NCI-H774 (cell line): ENCODE measurements around the gene NRXN3.
A peak's percentile ranks its signal among the peaks of the same experiment; 100 is the strongest.

Experiments used
- DNase-seq: peaks from one replicate; lab custom pipeline; 2025; lab: John Stamatoyannopoulos, UW

NRXN3 gene

DNA sequence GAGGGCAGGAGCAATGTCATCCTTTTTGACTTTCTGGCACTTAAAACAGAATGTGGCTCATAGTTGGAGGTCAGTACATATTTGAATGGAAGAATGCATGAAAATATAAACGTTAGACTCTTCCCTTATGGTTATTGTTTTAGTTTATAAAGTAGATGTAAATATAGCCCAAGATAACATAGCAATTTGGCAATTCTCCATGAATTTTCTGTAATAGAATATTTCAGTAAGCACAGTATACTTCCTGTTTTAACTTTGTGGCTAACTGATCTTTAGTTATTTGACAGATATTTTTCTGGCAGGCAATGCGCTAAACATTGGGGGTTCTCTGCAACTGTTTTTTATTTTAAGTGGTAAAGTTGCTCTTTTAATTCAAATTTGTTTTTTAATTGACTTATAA, 763.0 kb downstream of the NRXN3 start:
- no peak for DNase-seq

DNA sequence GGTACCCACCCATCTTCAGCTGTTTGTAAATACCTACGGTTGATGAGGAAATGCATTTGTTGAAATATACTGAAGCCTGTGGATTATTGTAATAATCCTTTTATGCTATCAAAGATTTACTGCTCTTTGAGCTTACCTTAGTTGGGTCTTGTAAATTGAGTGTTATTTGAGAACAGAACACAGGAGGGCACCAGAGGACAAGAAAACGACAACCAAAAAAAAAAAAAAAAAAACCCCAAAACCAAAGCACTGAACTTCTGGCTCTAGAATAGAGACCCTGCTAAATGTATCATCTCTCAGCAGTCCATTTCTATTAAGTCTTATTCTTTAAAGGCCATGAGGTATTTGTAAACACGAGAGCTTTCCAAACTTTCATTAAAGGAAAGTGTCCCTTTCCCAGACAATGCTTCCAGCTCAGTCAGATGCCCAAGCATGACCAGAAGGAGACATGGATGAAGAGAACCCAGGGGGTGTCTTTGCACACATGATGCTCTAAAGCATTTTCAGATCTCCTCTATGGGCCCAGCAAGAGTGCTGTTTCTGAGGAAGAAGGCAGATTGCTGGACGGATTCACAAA, 763.9 kb downstream of the NRXN3 start:
- no peak for DNase-seq

DNA sequence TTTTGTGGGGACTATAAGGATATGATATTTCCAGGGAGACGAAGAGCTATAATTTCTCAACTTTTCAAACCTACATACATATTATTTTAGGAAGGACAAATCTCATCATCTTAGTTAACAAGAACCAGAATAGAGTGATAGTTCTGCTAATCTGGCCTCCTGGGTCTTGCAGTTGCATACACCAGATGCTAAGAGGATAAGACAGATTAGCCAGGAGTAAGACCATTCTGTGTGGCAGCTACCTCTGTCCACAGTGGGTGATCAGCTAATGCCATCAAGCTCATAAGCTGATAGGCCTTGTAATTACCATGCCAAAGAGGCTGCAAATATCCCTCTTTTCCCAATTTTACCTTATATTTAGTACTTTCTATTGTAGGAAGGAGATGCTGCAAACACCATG, 776.8 kb downstream of the NRXN3 start:
- DNase-seq, result no peak

DNA sequence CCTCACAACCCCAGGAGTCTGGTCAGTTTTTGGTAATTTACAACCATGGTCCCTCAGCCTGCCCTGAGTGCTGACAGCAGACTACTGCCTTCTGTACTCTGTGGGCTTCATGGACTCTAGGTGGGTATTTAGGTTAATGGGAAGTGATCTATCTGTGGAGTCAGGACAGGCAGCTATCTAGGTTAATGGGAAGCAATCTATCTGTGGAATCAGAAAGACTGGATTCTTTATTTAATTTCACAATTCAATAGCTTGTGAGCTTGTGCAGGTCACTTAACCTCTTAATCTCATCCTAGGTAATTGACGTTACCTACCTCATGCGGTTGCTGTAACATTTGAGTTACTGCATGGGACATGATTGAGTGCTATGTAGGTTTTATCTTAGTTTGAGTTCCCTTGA, 777.5 kb downstream of the NRXN3 start:
- DNase-seq, result no peak

DNA sequence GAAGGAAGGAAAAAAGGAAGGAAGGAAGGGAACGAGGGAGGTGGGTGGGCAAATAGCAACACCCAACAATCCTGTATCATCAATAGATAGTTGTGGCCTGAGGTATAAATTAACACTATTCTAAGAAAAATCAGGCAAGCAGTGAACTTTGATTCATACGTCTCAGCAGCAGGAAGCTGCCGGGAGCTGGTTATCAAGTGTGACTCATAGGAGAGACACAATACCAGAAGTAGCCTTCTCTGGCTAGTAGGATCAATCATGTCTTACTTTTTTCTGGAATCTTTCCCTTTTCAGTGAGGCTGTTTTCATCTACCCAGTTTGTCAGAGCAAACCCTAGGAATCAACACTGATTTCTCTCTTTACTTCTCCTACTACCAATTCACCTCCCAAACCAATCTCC, 780.5 kb downstream of the NRXN3 start:
- DNase-seq, result no peak

DNA sequence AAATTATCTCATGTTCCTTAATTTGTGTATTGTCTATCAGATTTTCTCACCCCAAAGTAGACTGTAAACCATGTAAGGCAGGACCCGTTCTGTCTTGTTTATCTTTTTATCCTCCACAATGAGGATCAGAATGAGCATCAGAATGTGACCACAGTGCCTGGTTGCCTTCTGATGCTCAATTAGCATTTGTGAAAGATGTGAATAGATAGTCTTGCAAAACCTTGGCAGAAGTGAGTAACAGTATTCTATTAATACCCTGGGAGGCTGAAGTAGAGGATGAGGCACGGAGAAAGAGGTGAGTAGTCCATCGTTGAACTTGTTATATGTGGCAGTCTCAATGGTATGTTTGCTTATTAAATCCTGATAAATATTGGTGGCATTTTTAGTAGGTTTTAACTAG, 781.4 kb downstream of the NRXN3 start:
- no peak for DNase-seq

DNA sequence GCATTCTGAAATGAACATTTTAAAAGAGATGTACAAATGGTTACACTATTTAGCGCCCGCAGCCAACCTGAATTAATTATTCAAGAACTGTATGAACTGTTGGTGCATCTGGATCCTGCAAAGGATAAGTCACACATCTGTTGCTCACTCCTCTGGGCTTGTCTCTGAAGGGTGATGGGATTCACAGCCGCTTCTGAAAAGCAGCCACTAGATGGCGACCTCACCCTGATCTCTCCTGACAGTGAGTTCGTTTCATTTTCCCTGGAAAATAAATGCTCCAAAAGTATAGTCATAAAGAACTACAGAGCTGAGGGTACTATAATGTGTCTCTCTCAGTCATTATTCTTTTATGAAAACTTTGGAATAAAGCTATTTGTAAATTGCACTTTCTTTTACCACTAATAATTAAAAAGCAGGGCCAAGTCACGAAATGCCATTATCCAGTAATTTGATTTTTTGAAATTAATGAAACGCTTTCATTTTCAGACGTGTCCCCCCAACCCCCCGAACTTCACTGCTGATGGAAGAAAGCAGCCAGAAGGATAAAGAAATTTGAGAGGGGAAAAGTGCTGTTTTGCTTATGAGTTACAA, 789.6 kb downstream of the NRXN3 start:
- DNase-seq, result peak; percentile 7

DNA sequence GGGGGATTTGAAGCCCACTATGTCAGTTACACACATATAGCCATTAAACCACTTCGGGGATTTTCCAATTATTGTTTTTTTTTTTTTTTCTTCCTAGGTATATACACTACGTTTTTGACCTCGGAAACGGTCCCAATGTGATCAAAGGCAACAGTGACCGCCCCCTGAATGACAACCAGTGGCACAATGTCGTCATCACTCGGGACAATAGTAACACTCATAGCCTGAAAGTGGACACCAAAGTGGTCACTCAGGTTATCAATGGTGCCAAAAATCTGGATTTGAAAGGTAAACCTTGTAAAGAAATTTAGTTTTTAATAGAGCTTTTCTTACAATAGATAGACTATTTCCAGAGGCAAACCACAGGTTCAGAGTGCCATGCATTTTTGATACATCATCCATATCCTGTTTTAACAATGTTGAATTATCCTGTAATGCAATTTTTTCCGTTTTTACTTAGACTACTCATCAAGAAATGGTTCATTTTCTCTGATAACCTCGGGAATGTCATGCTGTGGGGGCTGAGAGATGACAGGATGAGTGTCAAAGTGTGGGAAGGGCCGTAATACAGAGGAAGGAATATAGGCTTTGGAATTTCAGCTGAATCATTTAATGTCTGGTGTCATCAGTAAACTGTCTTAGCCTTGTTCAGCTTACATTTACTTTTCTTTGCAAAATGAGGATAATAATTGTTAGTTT, 797.1 kb downstream of the NRXN3 start:
- DNase-seq, result no peak

DNA sequence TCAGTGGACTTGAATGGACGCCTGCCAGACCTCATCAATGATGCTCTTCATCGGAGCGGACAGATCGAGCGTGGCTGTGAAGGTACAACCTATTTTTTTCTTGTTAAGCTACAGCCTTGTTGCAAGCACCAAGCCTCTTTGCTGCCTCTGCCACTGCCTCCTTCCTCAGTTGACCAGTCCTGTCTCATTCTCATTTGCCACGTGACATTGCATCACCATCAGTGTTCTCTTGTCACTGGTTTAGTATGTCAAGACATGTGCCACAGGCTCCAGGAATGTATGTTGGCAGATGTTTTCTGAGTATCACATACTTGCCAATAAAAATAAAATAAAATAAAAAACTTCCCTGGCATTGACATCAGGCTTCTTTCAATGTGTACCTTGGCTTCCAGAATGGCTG, 798.1 kb downstream of the NRXN3 start:
- DNase-seq, result no peak

DNA sequence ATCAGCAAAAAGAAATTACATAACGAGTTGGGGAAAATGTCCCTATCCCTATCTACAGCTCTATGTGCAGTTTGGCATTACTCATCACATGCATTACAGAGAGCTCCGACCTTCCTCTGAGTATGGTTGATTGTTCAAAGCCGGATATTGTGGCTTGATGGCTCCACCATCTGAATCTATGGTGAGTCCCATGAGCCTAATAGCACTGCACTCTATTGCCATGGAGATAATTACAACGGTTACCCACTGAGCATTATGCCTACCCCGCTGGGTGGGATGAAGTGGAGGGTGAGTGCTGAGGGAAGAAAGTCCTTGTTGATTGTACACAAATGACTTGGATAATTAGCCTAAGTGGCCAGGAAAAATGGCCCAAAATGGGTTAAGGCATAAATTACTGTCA, 800.5 kb downstream of the NRXN3 start:
- DNase-seq, result peak; percentile 59

DNA sequence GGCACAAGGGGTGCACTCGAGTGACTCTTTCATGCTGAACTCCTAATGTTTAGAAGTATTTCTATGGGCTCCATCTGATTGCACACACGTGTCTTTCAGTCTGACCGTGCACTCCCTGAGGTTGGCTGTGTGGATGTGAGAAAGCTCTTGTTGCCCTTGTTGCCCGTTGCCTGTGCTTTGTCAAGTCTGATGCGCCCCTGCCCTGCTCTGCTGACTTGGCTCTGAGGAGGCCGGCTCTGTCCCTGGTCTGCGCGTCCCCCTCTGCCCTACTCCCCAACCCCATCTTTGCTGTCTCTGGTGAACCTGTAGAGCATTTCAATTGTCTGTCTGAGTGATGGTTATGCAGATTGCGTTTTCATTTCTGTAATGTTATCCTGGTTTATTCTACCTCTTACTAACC, 802.3 kb downstream of the NRXN3 start:
- no peak for DNase-seq

DNA sequence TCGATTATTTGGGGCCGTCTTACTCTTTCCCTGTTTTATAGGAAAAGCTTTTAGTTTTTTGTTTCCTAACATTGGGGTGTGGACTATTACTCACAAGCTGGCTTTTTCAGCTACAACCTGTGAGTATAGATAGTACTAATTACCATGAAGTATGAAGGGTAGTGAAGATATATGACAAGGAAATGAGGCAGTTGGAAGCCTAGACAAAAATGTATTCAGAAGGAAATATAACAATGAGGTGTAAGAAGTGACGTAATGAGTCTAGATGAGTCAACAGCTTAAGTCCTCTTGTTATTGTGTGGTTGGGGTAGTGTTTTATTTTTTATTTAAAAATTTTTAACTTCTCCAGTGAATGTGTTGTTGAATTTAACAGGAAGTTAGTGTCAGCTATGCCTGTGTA, 804.5 kb downstream of the NRXN3 start:
- no peak for DNase-seq

DNA sequence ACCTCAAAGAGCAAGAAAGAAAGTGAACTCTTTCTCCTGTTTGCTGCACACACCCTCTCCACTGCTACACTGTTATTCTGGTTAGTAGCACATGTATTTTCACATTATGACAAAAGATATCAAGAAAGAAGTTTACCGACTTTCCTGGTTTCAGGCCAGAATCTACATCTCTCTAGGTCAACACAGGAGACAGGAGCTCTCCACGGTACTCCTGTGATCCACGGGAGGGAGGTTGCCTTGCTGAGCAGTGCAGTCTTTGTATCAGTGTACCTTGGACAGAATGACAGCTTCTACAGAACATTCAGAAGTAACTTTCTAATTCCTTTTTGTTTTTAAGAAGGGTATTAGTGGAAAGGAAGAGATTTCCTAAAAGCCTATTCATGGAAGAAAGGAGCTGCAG, 805.6 kb downstream of the NRXN3 start:
- DNase-seq, result no peak

DNA sequence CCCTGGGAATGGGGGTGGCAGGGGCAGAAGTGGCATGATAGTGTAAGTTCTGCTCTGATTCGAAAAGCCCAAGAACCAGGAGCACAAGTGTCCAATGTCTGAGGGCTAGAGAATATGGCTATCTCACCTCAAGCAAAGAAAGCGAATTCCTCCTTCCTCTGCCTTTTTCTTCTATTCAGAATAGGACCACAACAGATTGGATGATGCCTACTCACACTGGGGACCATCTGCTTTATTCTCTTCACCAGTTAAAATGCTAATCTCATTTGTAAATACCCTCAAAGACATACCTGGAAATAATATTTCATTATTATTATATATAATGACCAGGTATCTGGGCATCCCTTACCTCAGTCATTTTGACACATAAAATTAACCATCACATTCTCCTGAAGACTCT, 808.7 kb downstream of the NRXN3 start:
- DNase-seq, result no peak

DNA sequence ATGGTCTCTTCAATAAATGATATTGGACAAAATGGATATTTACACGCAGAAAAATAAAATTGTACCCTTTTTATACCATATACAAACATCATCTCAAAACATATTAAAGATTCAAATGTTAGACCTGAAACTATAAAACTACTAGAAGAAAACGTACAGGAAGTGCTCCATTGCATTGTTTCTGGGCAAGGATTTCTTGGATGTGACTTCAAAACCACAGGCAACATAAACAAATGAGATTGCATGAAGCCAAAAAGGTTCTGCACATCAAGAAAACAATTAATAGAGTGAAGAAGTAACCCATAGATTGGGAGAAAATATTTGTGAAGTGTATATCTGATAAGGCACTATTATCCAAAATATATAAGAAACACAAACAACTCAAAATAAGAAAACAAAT, 812.4 kb downstream of the NRXN3 start:
- no peak for DNase-seq

DNA sequence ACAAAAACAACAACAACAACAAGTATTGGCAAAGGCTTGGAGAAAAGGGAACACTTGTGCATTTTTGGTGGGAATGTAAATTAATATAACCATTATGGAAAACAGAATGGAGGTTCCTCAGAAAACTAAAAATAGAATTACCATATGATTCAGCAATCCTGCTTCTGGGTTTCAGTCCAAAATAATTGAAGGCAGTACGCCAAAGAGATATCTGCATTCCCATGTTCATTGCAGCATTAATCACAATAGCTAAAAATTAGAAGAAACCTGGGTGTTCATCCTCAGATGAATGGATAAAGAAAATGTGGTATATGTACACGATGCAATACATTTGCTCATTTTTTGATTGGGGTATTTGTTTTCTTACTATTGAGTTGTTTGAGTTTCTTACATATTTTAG, 813.0 kb downstream of the NRXN3 start:
- no peak for DNase-seq

DNA sequence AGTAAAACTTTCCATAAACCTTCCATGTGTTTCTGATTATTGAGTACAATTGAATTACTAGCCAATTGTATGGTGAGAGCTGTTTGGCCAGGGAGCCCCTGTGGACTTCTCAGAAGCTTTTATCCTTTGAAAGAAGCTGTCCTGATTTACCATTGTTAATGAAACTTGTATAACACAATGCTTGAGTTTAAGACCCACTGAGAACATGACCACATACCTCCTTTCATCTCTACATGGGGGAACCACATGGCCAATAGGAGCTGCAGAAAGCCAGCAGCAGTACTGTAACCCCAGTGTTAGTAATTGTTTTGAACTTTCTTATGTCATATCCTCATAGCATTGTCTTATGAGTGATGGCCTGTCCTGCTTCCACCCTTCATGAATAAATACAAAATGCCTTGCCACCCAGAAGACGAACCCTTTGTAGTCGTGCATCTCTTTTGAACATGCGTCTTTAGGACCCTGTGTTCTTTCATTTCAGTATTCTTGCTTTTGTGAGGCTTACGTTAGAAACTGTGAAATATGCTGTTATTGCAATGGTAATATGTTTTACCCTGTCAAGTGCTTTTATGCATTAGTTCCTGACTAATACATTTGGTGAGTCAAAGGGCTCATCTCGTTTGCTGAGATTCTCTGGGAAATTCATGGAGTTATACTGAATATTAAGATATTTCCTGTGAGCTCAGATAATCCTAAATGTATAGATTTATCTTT, 815.7 kb downstream of the NRXN3 start:
- DNase-seq, result no peak

DNA sequence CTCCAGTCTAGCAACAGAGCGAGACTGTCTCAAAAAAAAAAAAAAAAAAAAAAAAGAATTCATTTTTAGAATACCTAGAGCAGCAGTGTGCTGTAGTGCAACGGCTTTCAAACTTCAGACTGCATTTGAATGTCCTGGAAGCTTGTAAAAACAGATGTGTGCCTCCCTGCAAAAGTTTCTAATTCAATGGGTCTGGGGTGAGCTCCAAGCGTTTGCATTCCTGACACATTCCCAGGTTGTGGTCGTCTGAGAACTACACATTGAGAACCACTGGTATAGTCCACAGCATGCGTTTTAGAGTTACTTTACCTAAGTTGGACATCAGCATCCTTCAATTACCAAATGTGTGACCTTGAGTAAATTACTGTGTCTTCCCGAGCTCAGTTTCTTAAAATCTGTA, 816.8 kb downstream of the NRXN3 start:
- no peak for DNase-seq

DNA sequence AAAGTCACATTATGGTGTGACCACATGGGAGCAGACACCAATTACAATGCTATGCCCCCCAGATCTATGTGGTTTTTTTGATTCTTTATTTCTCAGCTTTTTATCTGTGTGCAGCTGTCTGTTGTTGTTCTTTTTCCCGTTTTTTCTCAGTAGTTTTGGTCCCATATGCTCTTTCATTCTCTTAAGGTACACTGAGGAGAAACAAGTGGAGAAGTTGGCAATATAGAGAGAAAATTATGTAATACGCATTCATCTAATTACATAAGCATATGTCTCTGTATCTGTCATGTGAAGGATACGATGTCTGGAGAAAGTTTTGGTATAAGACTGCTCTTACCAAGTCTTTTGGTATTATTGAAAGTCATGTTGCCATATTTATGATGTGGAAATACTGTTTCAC, 819.0 kb downstream of the NRXN3 start:
- DNase-seq, result no peak

DNA sequence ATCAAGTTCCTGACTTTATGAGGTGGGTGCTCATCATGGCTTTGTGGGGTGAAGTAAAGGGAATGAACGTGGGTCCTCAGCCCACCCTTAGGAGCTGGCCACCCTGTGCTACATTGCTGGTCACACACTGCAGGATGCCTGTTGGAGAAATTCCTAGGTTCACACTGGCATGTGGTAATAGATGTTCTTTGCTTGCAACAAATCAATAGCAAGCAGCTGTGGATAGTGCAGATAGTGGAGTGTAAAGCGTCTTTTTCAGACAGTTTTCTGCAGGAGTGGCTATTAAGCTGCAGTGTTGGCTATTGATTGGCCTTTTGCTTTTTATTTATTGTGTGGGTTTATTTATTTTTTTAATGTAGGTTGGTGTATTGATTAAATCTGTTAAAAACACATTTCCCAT, 822.7 kb downstream of the NRXN3 start:
- no peak for DNase-seq

DNA sequence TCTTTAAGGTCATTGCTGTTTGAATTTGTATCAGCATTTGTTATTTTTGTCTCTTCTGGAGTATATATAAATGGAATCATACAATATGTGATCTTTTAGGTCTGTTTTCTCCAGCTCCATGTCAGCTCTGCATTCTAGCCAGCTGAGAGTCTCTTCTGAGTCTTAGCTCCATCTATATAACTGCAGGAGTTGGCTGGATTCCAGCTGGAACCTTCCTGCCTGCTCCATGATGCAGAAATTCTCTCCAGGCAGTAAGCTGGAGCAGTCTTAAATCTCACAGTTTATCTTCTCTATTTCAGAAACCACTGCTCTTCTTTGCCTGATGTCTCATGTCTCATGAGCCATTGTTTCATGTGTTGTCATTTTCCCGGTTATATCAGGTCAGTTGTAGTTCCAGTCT, 827.6 kb downstream of the NRXN3 start:
- DNase-seq, result no peak

DNA sequence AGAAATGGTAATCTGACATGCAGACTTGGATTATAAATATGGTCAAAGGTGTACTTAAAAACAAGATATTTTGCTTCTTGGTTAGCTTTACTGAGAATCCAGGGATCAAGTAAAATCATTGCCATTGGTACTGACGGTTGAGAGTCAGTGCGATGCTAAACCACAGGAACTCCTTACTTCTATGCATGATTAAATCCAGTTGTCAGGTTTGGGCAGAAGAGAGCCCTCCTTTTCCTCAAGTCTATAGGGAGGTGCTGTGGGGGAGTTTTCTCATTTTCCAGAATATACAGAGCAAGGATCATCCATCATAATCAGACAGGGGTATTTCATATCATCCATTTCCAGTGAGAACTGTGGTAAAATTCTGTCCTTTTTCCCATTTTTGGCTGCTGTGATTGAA, 839.1 kb downstream of the NRXN3 start:
- no peak for DNase-seq
